A673 (cell line): ENCODE results near the gene THOP1. TPM values are rescaled to one million over a fixed set of nuclear protein-coding genes. Genes with fewer than 3 reads are reported as not detected.

Source experiments
- BruUV-seq: library from RNA; stranded (reverse); fragments of 400-500 nt; replicated peaks from 2 replicates; lab custom pipeline; 2021; lab: Mats Ljungman, UMichigan
- CTCF ChIA-PET: fragments of 300-600 bp; sonication (Branson Sonifier 250); formaldehyde crosslinking; loops from one replicate; lab custom pipeline; 2022; ENCODE audit warnings: antibody characterized with exemption; lab: Charles Lee
- POLR2A ChIA-PET: fragments of 300-600 bp; sonication (Branson Sonifier 250); formaldehyde crosslinking; loops from one replicate; lab custom pipeline; 2022; ENCODE audit warnings: antibody characterized with exemption; ENCODE audit not compliant: low non-redundant PET; lab: Charles Lee
- DNase-seq: peaks from one replicate; pipeline ENCODE4 v3.0.0-alpha.2; 2015; ENCODE audit warnings: low spot score
- H3K27ac ChIP-seq: fragments of 200-600 bp; sonication (generic); 2 replicates; pipeline ENCODE4 v1.5.1; 2016; ENCODE audit warnings: mixed run types, low read depth, mild to moderate bottlenecking, mixed read lengths, antibody characterized with exemption, low read length; ENCODE audit not compliant: poor library complexity, severe bottlenecking
- H3K27me3 ChIP-seq: fragments of 200-600 bp; sonication (generic); replicated peaks from 2 replicates; pipeline ENCODE4 v1.6.1; 2017; ENCODE audit warnings: mixed run types, low read depth, mild to moderate bottlenecking, mixed read lengths, antibody characterized with exemption, low read length; ENCODE audit not compliant: insufficient read depth, poor library complexity
- H3K36me3 ChIP-seq: fragments of 200-600 bp; sonication (generic); 2 replicates; pipeline ENCODE4 v1.6.1; 2016; ENCODE audit warnings: mixed run types, mild to moderate bottlenecking, mixed read lengths, antibody characterized with exemption, low read length; ENCODE audit not compliant: insufficient read depth, poor library complexity, severe bottlenecking
- H3K4me1 ChIP-seq: fragments of 200-600 bp; sonication (generic); 2 replicates; pipeline ENCODE4 v1.6.1; 2017; ENCODE audit warnings: mixed run types, mild to moderate bottlenecking, mixed read lengths, antibody characterized with exemption, low read length; ENCODE audit not compliant: insufficient read depth, poor library complexity, severe bottlenecking
- H3K4me3 ChIP-seq: fragments of 200-600 bp; sonication (generic); 2 replicates; pipeline ENCODE4 v1.5.1; 2016; ENCODE audit warnings: low read depth, mixed run types, mild to moderate bottlenecking, mixed read lengths, low read length; ENCODE audit not compliant: poor library complexity, severe bottlenecking
- H3K9me3 ChIP-seq: fragments of 200-600 bp; sonication (generic); 2 replicates; pipeline ENCODE4 v1.6.1; 2016; ENCODE audit warnings: mixed run types, low read depth, mild to moderate bottlenecking, mixed read lengths, antibody characterized with exemption, low read length; ENCODE audit not compliant: poor library complexity, severe bottlenecking
- EZH2 ChIP-seq: fragments of 200-600 bp; sonication (generic); IDR thresholded peaks from 2 replicates; pipeline ENCODE4 v1.6.1; 2017; ENCODE audit warnings: borderline replicate concordance, low read depth, mild to moderate bottlenecking, mixed read lengths, antibody characterized with exemption, low read length; ENCODE audit not compliant: poor library complexity, severe bottlenecking
- intact Hi-C: fragments of 100-400 bp; cut with micrococcal nuclease; formaldehyde crosslinking; loops from one replicate; pipeline ENCODE4 v1.10.0; 2022; ENCODE audit not compliant: unreplicated experiment
- total RNA-seq: library from RNA; stranded (reverse); gene quantifications from 2 replicates; pipeline ENCODE4 v1.2.3, GENCODE V29; 2021
- TF ChIP-seq, protein P1 (sequence below): fragments of 300-800, 200-600 bp; sonication (generic); conservative IDR thresholded peaks from 2 replicates; pipeline ENCODE4 v1.5.1; 2017; ENCODE audit warnings: low read depth, mild to moderate bottlenecking, antibody characterized with exemption, low read length, moderate library complexity, mixed read lengths

Gene THOP1
- total RNA-seq, 1 experiment from 2014 or later, result 186 TPM

GRCh38 chr19:2834294-2834871 lies 49.1 kb downstream of the THOP1 start:
- H3K9me3 ChIP-seq, result peaks cover 51% of the 10 kb centered on the region
- no peaks in the 10 kb centered on the region for H3K27me3 ChIP-seq
- H3K36me3 ChIP-seq, result no peaks in the 10 kb centered on the region
- H3K4me3 ChIP-seq, result no peak overlapping the region
- no peak overlapping the region for H3K27ac ChIP-seq
- POLR2A ChIA-PET, result interaction anchor here (0.6 kb wide), 1 partner anchor 913 kb away, joined by 4 read pairs; no protein-coding TSS in a partner anchor
- CTCF ChIA-PET, result no interaction called here
- TF ChIP-seq, protein P1, sequence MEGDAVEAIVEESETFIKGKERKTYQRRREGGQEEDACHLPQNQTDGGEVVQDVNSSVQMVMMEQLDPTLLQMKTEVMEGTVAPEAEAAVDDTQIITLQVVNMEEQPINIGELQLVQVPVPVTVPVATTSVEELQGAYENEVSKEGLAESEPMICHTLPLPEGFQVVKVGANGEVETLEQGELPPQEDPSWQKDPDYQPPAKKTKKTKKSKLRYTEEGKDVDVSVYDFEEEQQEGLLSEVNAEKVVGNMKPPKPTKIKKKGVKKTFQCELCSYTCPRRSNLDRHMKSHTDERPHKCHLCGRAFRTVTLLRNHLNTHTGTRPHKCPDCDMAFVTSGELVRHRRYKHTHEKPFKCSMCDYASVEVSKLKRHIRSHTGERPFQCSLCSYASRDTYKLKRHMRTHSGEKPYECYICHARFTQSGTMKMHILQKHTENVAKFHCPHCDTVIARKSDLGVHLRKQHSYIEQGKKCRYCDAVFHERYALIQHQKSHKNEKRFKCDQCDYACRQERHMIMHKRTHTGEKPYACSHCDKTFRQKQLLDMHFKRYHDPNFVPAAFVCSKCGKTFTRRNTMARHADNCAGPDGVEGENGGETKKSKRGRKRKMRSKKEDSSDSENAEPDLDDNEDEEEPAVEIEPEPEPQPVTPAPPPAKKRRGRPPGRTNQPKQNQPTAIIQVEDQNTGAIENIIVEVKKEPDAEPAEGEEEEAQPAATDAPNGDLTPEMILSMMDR, result no peak
- no peak for TF ChIP-seq EZH2
- intact Hi-C loops, result no loop called here
- TSS peak; percentile 25 for BruUV-seq
- no peaks in the 10 kb centered on the region for H3K4me1 ChIP-seq
- DNase-seq, result no peak

- Histone ChIP-seq H3K4me1 (no peaks in the 10 kb centered on the region), H3K9me3 (peaks cover 43% of the 10 kb centered on the region), H3K4me3 (no peak overlapping the region), H3K27me3 (no peaks in the 10 kb centered on the region), H3K27ac (no peak overlapping the region), H3K36me3 (no peaks in the 10 kb centered on the region)
- TF ChIP-seq, protein P1, result no peak
- no peak for TF ChIP-seq EZH2
- ChIA-PET POLR2A (no interaction called here), CTCF (no interaction called here)
- intact Hi-C loops, result no loop called here
- BruUV-seq, result no TSS peak
- DNase-seq, result no peak
Observed at GRCh38 chr19:2837430-2837829, 52.1 kb downstream of the THOP1 start.

- POLR2A ChIA-PET, result interaction anchor here (0.7 kb wide), 1 partner anchor 18 kb away, joined by 3 read pairs; no protein-coding TSS in a partner anchor
Observed at GRCh38 chr19:2840794-2841791, 55.8 kb downstream of the THOP1 start, which contains the start of gene ZNF555. ZNF555 (plus strand) TSS chr19:2841475; CDS start chr19:2841573, 98 bp downstream.

More at GRCh38 chr19:2840794-2841791, 55.8 kb downstream of the THOP1 start, which contains the start of gene ZNF555:
- Histone ChIP-seq H3K27me3 (no peaks in the 10 kb centered on the region), H3K9me3 (peaks cover 18% of the 10 kb centered on the region), H3K36me3 (no peaks in the 10 kb centered on the region), H3K27ac (peak within 1 kb of the TSS; percentile 95), H3K4me1 (no peaks in the 10 kb centered on the region), H3K4me3 (peak within 1 kb of the TSS; percentile 74)
- CTCF ChIA-PET, result interaction anchor here (0.7 kb wide), 1 partner anchor 223 kb away, joined by 3 read pairs; no protein-coding TSS in a partner anchor
- DNase-seq, result peak; percentile 100
- intact Hi-C loops, result no loop called here
- BruUV-seq, result no TSS peak
- TF ChIP-seq EZH2, result no peak
- TF ChIP-seq, protein P1, result peak; percentile 40
